K562 (cell line): ENCODE data around the gene OSBP2.

Source experiments
- ATF1 ChIP-seq, 2 experiments: fragments of 450-650 bp in 1 of 2; IDR thresholded peaks; 2 replicates each; pipeline ENCODE4 v1.6.1; 2016; ENCODE audit warnings: missing compliant biosample characterization in 1 of 2, missing genetic modification characterization in 1 of 2
- EP300 ChIP-seq: IDR thresholded peaks from 2 replicates; pipeline ENCODE4 v1.6.1; 2012; ENCODE audit warnings: low read length, improper control_type of control experiment
- HDAC8 ChIP-seq: fragments of 450-650 bp; IDR thresholded peaks from 2 replicates; pipeline ENCODE4 v1.6.1; 2016; ENCODE audit warnings: mild to moderate bottlenecking, missing genetic modification characterization, moderate library complexity, missing compliant biosample characterization
- HDGF ChIP-seq: fragments of 450-650 bp; IDR thresholded peaks from 2 replicates; pipeline ENCODE4 v1.6.1; 2016
- HEY1 ChIP-seq: fragments of 250-450 bp; sonication (Bioruptor Pico); IDR thresholded peaks from 2 replicates; pipeline ENCODE4 v1.5.0; 2020; ENCODE audit warnings: mild to moderate bottlenecking, moderate library complexity, borderline replicate concordance
- KDM1A ChIP-seq, 2 experiments: fragments of 450-650 bp; IDR thresholded peaks; 2 replicates each; pipeline ENCODE4 v1.6.1; 2016; ENCODE audit warnings: mild to moderate bottlenecking in 2 of 2
- SIN3A ChIP-seq, 2 experiments: fragments of 150-350 bp in 1 of 2; IDR thresholded peaks; 2 replicates each; pipeline ENCODE4 v1.6.1; 2011 to 2016; ENCODE audit warnings: borderline replicate concordance in 2 of 2, low read depth in 2 of 2, low read length in 2 of 2, mild to moderate bottlenecking in 2 of 2, moderate library complexity in 2 of 2; ENCODE audit not compliant: control insufficient read depth in 1 of 2
- TCF7 ChIP-seq: sonication (generic); IDR thresholded peaks from 2 replicates; pipeline ENCODE4 v1.6.1; 2016; ENCODE audit warnings: antibody characterized with exemption, borderline replicate concordance
- TEAD1 ChIP-seq, 2 experiments: fragments of 450-650 bp in 1 of 2; sonication (generic) in 1 of 2; formaldehyde crosslinking; IDR thresholded peaks; 2 replicates each; pipeline versions ENCODE4 v1.4.0 to v1.8.0; 2020 to 2022; ENCODE audit warnings: mild to moderate bottlenecking in 2 of 2, missing genetic modification reagents in 1 of 2
- TOE1 ChIP-seq, 2 experiments: fragments of 450-650 bp in 1 of 2; sonication (generic) in 1 of 2; formaldehyde crosslinking in 1 of 2; IDR thresholded peaks; 2 replicates each; pipeline versions ENCODE4 v1.7.1 to v1.8.0; 2016 to 2022; ENCODE audit warnings: borderline replicate concordance in 2 of 2, mild to moderate bottlenecking in 2 of 2, antibody characterized with exemption in 1 of 2, inconsistent platforms in 1 of 2, low read depth in 1 of 2, missing genetic modification reagents in 1 of 2, moderate library complexity in 1 of 2
- ZBTB12 ChIP-seq: fragments of 250-450 bp; sonication (Bioruptor Pico); IDR thresholded peaks from 2 replicates; pipeline ENCODE4 v1.4.0; 2020
- TF ChIP-seq, protein P1 (sequence below): fragments of 450-650 bp; IDR thresholded peaks from 2 replicates; pipeline ENCODE4 v1.6.1; 2018; ENCODE audit not compliant: partially characterized antibody
- TF ChIP-seq, protein P2 (sequence below), 3 experiments: IDR thresholded peaks in 2 of 3; conservative IDR thresholded peaks in 1 of 3; 2 replicates each; pipeline ENCODE4 v1.5.1; 2011 to 2012; ENCODE audit warnings: low read length in 3 of 3, mild to moderate bottlenecking in 3 of 3, control low read depth in 2 of 3, improper control_type of control experiment in 1 of 3, inconsistent platforms in 1 of 3, low read depth in 1 of 3, mixed read lengths in 1 of 3, moderate library complexity in 1 of 3; ENCODE audit not compliant: insufficient read depth in 2 of 3

DNA sequence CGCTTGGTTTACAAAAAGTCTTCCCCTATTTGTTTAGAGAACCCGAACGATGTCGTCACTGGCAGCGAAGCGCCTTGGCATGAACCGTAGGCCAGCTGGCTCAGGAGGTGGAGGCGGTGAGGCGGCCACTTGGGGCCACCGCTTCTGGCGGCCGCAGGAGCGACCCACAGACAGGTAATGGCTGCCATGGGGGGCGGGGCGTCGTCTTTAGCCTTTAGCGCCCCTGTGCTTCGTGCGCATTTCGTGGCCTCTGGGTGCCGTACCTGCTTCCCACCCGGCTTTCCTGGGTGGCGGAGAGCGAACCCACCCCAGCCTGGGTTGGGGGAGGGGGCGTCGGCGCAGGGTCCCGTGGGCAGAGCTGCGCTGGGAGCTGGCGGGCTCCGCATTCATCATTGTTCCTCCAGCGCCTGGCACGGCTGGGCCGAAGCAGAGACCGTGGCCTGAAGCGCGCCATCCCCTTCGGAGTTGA is 469 bp upstream of the OSBP2 start:
- TF ChIP-seq KDM1A (IDR thresholded peaks at IDR 0.05) = no peak
- no peak for TF ChIP-seq EP300
- TF ChIP-seq, protein P1, sequence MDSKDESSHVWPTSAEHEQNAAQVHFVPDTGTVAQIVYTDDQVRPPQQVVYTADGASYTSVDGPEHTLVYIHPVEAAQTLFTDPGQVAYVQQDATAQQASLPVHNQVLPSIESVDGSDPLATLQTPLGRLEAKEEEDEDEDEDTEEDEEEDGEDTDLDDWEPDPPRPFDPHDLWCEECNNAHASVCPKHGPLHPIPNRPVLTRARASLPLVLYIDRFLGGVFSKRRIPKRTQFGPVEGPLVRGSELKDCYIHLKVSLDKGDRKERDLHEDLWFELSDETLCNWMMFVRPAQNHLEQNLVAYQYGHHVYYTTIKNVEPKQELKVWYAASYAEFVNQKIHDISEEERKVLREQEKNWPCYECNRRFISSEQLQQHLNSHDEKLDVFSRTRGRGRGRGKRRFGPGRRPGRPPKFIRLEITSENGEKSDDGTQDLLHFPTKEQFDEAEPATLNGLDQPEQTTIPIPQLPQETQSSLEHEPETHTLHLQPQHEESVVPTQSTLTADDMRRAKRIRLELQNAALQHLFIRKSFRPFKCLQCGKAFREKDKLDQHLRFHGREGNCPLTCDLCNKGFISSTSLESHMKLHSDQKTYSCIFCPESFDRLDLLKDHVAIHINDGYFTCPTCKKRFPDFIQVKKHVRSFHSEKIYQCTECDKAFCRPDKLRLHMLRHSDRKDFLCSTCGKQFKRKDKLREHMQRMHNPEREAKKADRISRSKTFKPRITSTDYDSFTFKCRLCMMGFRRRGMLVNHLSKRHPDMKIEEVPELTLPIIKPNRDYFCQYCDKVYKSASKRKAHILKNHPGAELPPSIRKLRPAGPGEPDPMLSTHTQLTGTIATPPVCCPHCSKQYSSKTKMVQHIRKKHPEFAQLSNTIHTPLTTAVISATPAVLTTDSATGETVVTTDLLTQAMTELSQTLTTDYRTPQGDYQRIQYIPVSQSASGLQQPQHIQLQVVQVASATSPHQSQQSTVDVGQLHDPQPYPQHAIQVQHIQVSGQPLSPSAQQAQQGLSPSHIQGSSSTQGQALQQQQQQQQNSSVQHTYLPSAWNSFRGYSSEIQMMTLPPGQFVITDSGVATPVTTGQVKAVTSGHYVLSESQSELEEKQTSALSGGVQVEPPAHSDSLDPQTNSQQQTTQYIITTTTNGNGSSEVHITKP = no peak
- no peak for TF ChIP-seq SIN3A (IDR thresholded peaks at IDR 0.05; ENCODE audit: borderline replicate concordance in 2 of 2, control insufficient read depth in 1 of 2, low read depth in 2 of 2, low read length in 2 of 2)
- TF ChIP-seq HEY1 = no peak
- TF ChIP-seq HDAC8 (tag) = no peak
- TF ChIP-seq ATF1 (CRISPR knock-in tag; IDR thresholded peaks at IDR 0.05) = no peak
- no peak for TF ChIP-seq ATF1 (tag; IDR thresholded peaks at IDR 0.05)
- no peak for TF ChIP-seq HDGF
- TF ChIP-seq ZBTB12 (CRISPR knock-in tag) = no peak
- TF ChIP-seq, protein P2, sequence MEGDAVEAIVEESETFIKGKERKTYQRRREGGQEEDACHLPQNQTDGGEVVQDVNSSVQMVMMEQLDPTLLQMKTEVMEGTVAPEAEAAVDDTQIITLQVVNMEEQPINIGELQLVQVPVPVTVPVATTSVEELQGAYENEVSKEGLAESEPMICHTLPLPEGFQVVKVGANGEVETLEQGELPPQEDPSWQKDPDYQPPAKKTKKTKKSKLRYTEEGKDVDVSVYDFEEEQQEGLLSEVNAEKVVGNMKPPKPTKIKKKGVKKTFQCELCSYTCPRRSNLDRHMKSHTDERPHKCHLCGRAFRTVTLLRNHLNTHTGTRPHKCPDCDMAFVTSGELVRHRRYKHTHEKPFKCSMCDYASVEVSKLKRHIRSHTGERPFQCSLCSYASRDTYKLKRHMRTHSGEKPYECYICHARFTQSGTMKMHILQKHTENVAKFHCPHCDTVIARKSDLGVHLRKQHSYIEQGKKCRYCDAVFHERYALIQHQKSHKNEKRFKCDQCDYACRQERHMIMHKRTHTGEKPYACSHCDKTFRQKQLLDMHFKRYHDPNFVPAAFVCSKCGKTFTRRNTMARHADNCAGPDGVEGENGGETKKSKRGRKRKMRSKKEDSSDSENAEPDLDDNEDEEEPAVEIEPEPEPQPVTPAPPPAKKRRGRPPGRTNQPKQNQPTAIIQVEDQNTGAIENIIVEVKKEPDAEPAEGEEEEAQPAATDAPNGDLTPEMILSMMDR (IDR thresholded peaks at IDR 0.05 in 2 of 3, conservative IDR thresholded peaks at IDR 0.05 in 1 of 3; ENCODE audit: insufficient read depth in 2 of 3, low read depth in 1 of 3, low read length in 3 of 3) = no peak
- TF ChIP-seq TOE1 (IDR thresholded peaks at IDR 0.05; ENCODE audit: borderline replicate concordance) = no peak
- no peak for TF ChIP-seq TOE1 (CRISPR knock-in tag; IDR thresholded peaks at IDR 0.05; ENCODE audit: borderline replicate concordance, low read depth)
- no peak for TF ChIP-seq TEAD1 (CRISPR knock-in tag; IDR thresholded peaks at IDR 0.05)
- TF ChIP-seq TCF7 = no peak
